OCI-LY1 (cell line): Measurements from ENCODE around the gene PRRC2C.
"Not testable (repeated sequence)": the region's sequence is repeated elsewhere in the genome, so short reads cannot be mapped to it uniquely, and the experiment has no call there.

Experiments used
- H2AFZ ChIP-seq: fragments of 200-600 bp; sonication (generic), shearing (Covaris generic); 2 replicates; pipeline ENCODE4 v1.6.0; 2014; ENCODE audit warnings: antibody characterized with exemption, mild to moderate bottlenecking, low read length
- H3F3A ChIP-seq: fragments of 200-600 bp; sonication (generic), shearing (Covaris generic); 2 replicates; pipeline ENCODE4 v1.6.0; 2014; ENCODE audit warnings: mild to moderate bottlenecking, antibody characterized with exemption, low read length, moderate library complexity; ENCODE audit not compliant: insufficient read depth
- H3K27ac ChIP-seq: fragments of 200-600 bp; sonication (generic); 2 replicates; pipeline ENCODE4 v1.5.1; 2014; ENCODE audit warnings: low read length, mixed run types, mild to moderate bottlenecking, low read depth; ENCODE audit not compliant: poor library complexity, severe bottlenecking
- H3K27me3 ChIP-seq: fragments of 200-600 bp; sonication (generic); 2 replicates; pipeline ENCODE4 v1.6.0; 2014; ENCODE audit warnings: antibody characterized with exemption, mild to moderate bottlenecking, low read length, moderate library complexity; ENCODE audit not compliant: insufficient read depth
- H3K36me3 ChIP-seq: fragments of 200-600 bp; sonication (generic); 2 replicates; pipeline ENCODE4 v1.6.1; 2014; ENCODE audit warnings: mild to moderate bottlenecking, antibody characterized with exemption, low read length, moderate library complexity, mixed read lengths; ENCODE audit not compliant: insufficient read depth
- H3K4me1 ChIP-seq: fragments of 200-600 bp; sonication (generic); 2 replicates; pipeline ENCODE4 v1.5.1; 2014; ENCODE audit warnings: mild to moderate bottlenecking, low read length, moderate library complexity; ENCODE audit not compliant: insufficient read depth, severe bottlenecking
- H3K4me2 ChIP-seq: fragments of 200-600 bp; sonication (generic), shearing (Covaris generic); 2 replicates; pipeline ENCODE4 v1.6.1; 2014; ENCODE audit warnings: low read length
- H3K4me3 ChIP-seq: fragments of 200-600 bp; sonication (generic); 2 replicates; pipeline ENCODE4 v1.5.1; 2014; ENCODE audit warnings: low read length, low read depth, mild to moderate bottlenecking, mixed read lengths; ENCODE audit not compliant: poor library complexity, severe bottlenecking
- H3K79me2 ChIP-seq: fragments of 200-600 bp; shearing (Covaris generic); 2 replicates; pipeline ENCODE4 v1.6.1; 2016; ENCODE audit warnings: mixed run types, low read length, mixed read lengths; ENCODE audit not compliant: insufficient read depth
- H3K9ac ChIP-seq: fragments of 200-600 bp; sonication (generic), shearing (Covaris generic); 2 replicates; pipeline ENCODE4 v1.6.1; 2014; ENCODE audit warnings: mild to moderate bottlenecking, low read length, mixed read lengths
- H3K9me2 ChIP-seq: fragments of 200-600 bp; sonication (generic), shearing (Covaris generic); 2 replicates; pipeline ENCODE4 v1.6.1; 2014; ENCODE audit warnings: low read depth, mild to moderate bottlenecking, low read length, mixed read lengths
- H3K9me3 ChIP-seq: fragments of 200-600 bp; shearing (Covaris generic); 2 replicates; pipeline ENCODE4 v1.6.1; 2014; ENCODE audit warnings: low read length, mixed read lengths
- H4K20me1 ChIP-seq: fragments of 200-600 bp; sonication (generic), shearing (Covaris generic); 2 replicates; pipeline ENCODE4 v1.6.0; 2016; ENCODE audit warnings: mild to moderate bottlenecking, low read length; ENCODE audit not compliant: insufficient read depth
- CTCF ChIP-seq: fragments of 200-600 bp; sonication (generic), shearing (Covaris generic); IDR thresholded peaks from 2 replicates; pipeline ENCODE4 v1.5.1; 2017; ENCODE audit warnings: mild to moderate bottlenecking, antibody characterized with exemption, low read length, moderate library complexity, mixed read lengths
- EZH2 ChIP-seq: fragments of 200-600 bp; sonication (generic), shearing (Covaris generic); IDR thresholded peaks from 2 replicates; pipeline ENCODE4 v1.8.0; 2017; ENCODE audit warnings: borderline replicate concordance, mixed run types, mild to moderate bottlenecking, antibody characterized with exemption, low read length, moderate library complexity, mixed read lengths

The PRRC2C gene

GRCh38 chr1:171613282-171613681 lies 128.0 kb downstream of the PRRC2C start:
- Histone ChIP-seq H3K4me3 (no peak overlapping the region), H3K4me1 (peaks cover 8% of the 10 kb centered on the region), H4K20me1 (no peaks in the 10 kb centered on the region), H3K9me3 (no peaks in the 10 kb centered on the region), H3K27me3 (no peaks in the 10 kb centered on the region), H3K4me2 (no peak overlapping the region), H3F3A (no peaks in the 10 kb centered on the region), H3K27ac (no peak overlapping the region), H3K36me3 (no peaks in the 10 kb centered on the region), H3K79me2 (no peaks in the 10 kb centered on the region), H2AFZ (no peak overlapping the region), H3K9ac (no peak overlapping the region), H3K9me2 (no peaks in the 10 kb centered on the region)
- TF ChIP-seq EZH2 (no peak), CTCF (no peak)

DNA sequence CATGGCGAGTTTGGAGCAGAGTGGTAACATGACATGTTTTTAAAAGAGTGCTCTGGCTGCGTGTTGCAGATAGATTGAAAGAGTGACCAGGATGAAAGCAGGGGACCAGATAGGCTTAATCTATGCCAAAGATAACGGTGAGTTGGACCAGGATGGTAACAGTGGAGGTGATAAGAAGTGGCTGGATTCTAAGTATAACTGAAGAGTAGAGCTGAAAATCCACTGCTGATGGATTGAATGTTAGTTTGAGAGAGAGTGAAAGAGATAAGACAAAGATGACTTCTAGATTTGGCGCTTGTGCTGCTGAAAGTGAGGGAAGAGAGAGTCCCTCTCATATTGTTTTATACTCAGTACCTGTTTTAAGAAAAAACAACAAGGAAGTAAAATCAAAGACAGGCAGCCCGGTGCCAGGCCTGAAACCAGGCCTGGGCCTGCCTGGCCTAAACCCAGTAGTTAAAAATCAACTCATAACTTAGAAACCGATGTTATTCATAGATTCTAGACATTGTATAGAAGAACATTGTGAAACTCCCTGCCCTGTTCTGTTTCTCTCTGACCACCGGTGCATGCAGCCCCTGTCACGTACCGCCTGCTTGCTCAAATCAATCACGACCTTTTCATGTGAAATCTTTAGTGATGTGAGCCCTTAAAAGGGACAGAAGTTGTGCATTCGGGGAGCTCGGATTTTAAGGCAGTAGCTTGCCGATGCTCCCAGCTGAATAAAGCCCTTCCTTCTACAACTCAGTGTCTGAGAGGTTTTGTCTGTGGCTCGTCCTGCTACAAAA lies 130.0 kb downstream of the PRRC2C start:
- not testable (repeated sequence) for H3K36me3 ChIP-seq, H3K4me1 ChIP-seq, H4K20me1 ChIP-seq, H3K9me3 ChIP-seq, H3K27me3 ChIP-seq, H3K4me2 ChIP-seq, H3F3A ChIP-seq, H2AFZ ChIP-seq, H3K4me3 ChIP-seq, H3K9ac ChIP-seq, H3K27ac ChIP-seq, H3K79me2 ChIP-seq, H3K9me2 ChIP-seq

DNA sequence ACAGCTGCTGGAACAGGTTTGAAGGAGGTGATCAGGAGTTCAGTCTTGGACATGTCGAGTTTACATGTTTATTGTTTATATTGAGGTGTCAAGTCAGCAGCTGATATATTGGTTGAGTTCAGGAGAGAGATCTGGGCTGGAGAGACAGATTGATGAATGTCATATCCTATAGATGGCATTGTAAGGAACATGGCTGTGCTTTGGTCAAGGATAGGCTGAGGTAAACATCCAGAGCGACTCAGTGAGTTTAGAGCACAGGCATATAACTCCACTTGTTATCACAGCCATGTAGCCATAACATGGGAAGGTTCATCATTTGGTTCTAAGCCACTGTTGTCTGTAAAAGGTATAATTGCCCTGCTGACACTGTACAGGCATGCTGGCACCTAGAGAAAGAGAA lies 131.3 kb downstream of the PRRC2C start:
- Histone ChIP-seq H3K79me2 (no peaks in the 10 kb centered on the region), H2AFZ (no peak overlapping the region), H3K9me3 (no peaks in the 10 kb centered on the region), H3K36me3 (no peaks in the 10 kb centered on the region), H4K20me1 (no peaks in the 10 kb centered on the region), H3F3A (no peaks in the 10 kb centered on the region), H3K27me3 (no peaks in the 10 kb centered on the region), H3K4me1 (peaks cover 8% of the 10 kb centered on the region), H3K9ac (no peak overlapping the region), H3K4me3 (no peak overlapping the region), H3K4me2 (no peak overlapping the region), H3K27ac (no peak overlapping the region), H3K9me2 (no peaks in the 10 kb centered on the region)
- TF ChIP-seq CTCF: no peak
- no peak for TF ChIP-seq EZH2

GRCh38 chr1:171622152-171622462 lies 136.8 kb downstream of the PRRC2C start, which contains the start of gene MYOCOS:
Gene MYOCOS, plus strand, starts transcription at chr1:171622243. Its CDS starts 1,641 bp downstream, at chr1:171623884.
- Histone ChIP-seq H3K27ac (no peak within 1 kb of the TSS), H3K4me2 (no peak within 1 kb of the TSS), H2AFZ (no peak within 1 kb of the TSS), H4K20me1 (no peaks in the 10 kb centered on the region), H3F3A (no peaks in the 10 kb centered on the region), H3K4me3 (no peak within 1 kb of the TSS), H3K27me3 (no peaks in the 10 kb centered on the region), H3K36me3 (no peaks in the 10 kb centered on the region), H3K9me2 (no peaks in the 10 kb centered on the region), H3K4me1 (no peaks in the 10 kb centered on the region), H3K9ac (no peak within 1 kb of the TSS), H3K9me3 (no peaks in the 10 kb centered on the region), H3K79me2 (no peaks in the 10 kb centered on the region)
- TF ChIP-seq EZH2: no peak
- TF ChIP-seq CTCF: no peak
